ENCODE data around the gene DNA2.

DNA sequence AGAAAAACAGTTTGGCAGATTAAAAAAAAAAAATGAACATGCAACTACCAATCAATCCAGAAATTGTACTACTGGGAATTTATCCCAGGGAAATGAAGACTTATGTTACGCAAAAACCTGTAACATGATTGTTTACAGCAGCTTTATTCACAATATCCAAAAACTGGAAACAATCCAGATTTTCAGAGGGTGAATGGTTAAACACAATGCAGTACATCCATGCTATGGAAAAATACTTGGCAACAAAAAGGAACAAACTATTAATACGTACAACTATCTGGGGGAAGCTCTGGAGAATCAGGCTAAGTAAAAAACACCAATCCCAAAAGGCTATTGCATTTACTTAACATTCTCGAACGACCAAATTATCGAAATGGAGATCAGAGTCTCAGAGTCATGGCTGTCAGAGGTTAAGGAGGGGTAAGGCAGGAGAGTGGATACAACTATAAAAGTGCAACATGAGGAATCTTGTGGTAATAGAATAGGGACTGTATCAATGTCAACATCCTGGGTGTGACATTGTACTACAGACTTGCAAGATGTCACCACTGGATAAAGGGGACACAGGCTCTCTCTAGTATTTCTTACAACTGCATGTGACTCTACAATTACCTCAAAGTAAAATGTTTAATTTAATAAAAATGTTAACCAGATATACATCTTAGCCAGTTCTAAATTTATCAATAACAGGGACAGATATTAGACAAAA lies 43.2 kb downstream of the DNA2 start:
- no peak for TF ChIP-seq POLR2A (IDR thresholded peaks at IDR 0.05)
- TF ChIP-seq, protein P1, sequence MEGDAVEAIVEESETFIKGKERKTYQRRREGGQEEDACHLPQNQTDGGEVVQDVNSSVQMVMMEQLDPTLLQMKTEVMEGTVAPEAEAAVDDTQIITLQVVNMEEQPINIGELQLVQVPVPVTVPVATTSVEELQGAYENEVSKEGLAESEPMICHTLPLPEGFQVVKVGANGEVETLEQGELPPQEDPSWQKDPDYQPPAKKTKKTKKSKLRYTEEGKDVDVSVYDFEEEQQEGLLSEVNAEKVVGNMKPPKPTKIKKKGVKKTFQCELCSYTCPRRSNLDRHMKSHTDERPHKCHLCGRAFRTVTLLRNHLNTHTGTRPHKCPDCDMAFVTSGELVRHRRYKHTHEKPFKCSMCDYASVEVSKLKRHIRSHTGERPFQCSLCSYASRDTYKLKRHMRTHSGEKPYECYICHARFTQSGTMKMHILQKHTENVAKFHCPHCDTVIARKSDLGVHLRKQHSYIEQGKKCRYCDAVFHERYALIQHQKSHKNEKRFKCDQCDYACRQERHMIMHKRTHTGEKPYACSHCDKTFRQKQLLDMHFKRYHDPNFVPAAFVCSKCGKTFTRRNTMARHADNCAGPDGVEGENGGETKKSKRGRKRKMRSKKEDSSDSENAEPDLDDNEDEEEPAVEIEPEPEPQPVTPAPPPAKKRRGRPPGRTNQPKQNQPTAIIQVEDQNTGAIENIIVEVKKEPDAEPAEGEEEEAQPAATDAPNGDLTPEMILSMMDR (IDR thresholded peaks at IDR 0.05): no peak

Data from heart left ventricle (tissue), 13 donors.